GM19240 (cell line): ENCODE data around the gene STAT2.

Source experiments
- DNase-seq: peaks from one replicate; pipeline ENCODE4 v3.0.0; 2011; ENCODE audit warnings: low spot score; ENCODE audit not compliant: insufficient read length

STAT2 gene

DNA sequence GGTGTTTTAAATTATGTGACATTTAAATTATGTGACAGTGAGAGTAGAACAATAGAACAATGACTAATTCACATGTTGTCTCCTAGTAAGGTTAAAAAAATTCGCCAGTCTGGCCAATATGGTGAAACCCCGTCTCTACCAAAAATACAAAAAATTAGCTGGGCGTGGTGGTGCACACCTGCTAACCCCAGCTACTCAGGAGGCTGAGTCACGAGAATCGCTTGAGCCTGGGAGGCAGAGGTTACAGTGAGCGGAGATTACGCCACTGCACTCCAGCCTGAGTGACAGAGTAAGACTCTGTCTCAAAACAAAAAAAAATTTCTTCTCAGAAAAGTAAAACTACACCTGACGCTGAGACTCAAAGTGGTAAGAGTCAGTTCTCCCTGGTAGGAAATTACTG lies 62.5 kb downstream of the STAT2 start:
- no peak for DNase-seq

DNA sequence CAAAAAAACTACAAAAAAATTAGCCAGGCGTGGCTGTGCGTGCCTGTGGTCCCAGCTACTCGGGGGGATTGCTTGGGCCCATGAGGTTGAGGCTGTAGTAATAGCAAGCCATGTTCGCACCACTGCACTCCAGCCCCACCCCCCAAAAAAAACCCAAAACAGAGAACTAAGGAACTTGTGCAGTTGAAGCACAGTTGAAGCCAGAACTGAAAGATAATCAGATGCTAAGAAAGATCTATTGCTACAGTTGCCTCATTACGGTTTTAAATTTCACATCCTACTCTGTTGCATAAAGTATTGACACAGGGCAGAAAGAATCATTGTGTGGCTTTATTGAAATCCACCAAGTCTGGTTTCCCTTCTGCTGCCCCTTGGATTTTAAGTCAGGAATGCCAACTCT lies 63.6 kb downstream of the STAT2 start:
- DNase-seq = no peak

DNA sequence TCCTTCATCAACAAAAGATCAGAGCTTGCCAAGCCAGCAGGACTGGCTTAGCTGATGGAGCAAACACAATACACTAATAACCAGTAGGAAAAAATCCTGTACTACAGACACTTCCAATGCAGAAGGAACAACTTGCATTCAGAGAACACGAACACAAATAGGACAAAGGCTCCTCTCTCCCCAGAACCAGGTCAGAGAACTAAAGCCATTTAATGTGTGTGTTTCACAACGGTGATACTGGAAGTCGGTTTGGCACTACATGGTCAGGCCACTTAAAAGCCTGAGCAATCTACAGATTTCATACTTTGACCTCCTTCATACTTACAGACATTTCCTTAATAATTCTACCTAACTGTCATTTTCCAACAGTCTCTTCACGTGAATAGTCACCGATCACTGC lies 66.1 kb downstream of the STAT2 start:
- no peak for DNase-seq
